Caco-2 (cell line): ENCODE data around the gene TDRD9. TPM values are rescaled to one million over a fixed set of nuclear protein-coding genes. Genes with fewer than 3 reads are reported as not detected.

Experiments
- BruUV-seq: library from RNA; stranded (reverse); fragments of 400-500 nt; replicated peaks from 2 replicates; lab custom pipeline; 2021; lab: Mats Ljungman, UMichigan
- CTCF ChIA-PET: fragments of 300-600 bp; sonication (Branson Sonifier 250); formaldehyde crosslinking; loops from one replicate; lab custom pipeline; 2022; ENCODE audit warnings: antibody characterized with exemption; lab: Charles Lee
- POLR2A ChIA-PET: fragments of 300-600 bp; sonication (Branson Sonifier 250); formaldehyde crosslinking; loops from one replicate; lab custom pipeline; 2022; ENCODE audit warnings: antibody characterized with exemption; lab: Charles Lee
- DNase-seq, 2 experiments: peaks; one replicate each; pipeline versions ENCODE4 v3.0.0 to v3.0.0-alpha.2; 2020 to 2022
- H3K27me3 ChIP-seq: replicated peaks from 2 replicates; pipeline ENCODE4 v1.6.0; 2011; ENCODE audit warnings: low read length; ENCODE audit not compliant: control insufficient read depth, insufficient read depth
- H3K36me3 ChIP-seq: 2 replicates; pipeline ENCODE4 v1.5.1; 2011; ENCODE audit warnings: low read length; ENCODE audit not compliant: control insufficient read depth, insufficient read depth
- H3K4me1 ChIP-seq: fragments of 250-450 bp; sonication (Bioruptor Pico); 2 replicates; pipeline ENCODE4 v1.5.1; 2020; ENCODE audit warnings: mild to moderate bottlenecking
- H3K4me3 ChIP-seq: 2 replicates; pipeline ENCODE4 v1.5.1; 2011; ENCODE audit warnings: low read depth, mild to moderate bottlenecking, control low read depth, low read length
- H3K9me3 ChIP-seq: fragments of 250-450 bp; sonication (Bioruptor Pico); 2 replicates; pipeline ENCODE4 v1.5.1; 2020; ENCODE audit warnings: mild to moderate bottlenecking, moderate library complexity
- H3K27ac Mint-ChIP-seq: one replicate; pipeline ENCODE4 v1.8.0; 2022; ENCODE audit warnings: mixed read lengths; ENCODE audit not compliant: unreplicated experiment
- H3K27me3 Mint-ChIP-seq: one replicate; pipeline ENCODE4 v1.8.0; 2022; ENCODE audit warnings: mixed read lengths; ENCODE audit not compliant: insufficient read depth, unreplicated experiment
- H3K36me3 Mint-ChIP-seq: one replicate; pipeline ENCODE4 v1.8.0; 2022; ENCODE audit warnings: mild to moderate bottlenecking, mixed read lengths; ENCODE audit not compliant: insufficient read depth, unreplicated experiment
- H3K4me1 Mint-ChIP-seq: one replicate; pipeline ENCODE4 v1.8.0; 2022; ENCODE audit warnings: low read depth, mixed read lengths; ENCODE audit not compliant: unreplicated experiment
- H3K4me3 Mint-ChIP-seq: one replicate; pipeline ENCODE4 v1.8.0; 2022; ENCODE audit warnings: mild to moderate bottlenecking, moderate library complexity, mixed read lengths; ENCODE audit not compliant: unreplicated experiment
- H3K9me3 Mint-ChIP-seq: one replicate; pipeline ENCODE4 v1.8.0; 2022; ENCODE audit warnings: mixed read lengths; ENCODE audit not compliant: unreplicated experiment
- CTCF ChIP-seq, 2 experiments: fragments of 200-600 bp in 1 of 2; IDR thresholded peaks; 1 replicate in 1 of 2; 2 replicates in 1 of 2; pipeline versions ENCODE4 v1.5.1 to v1.8.0; 2011 to 2022; ENCODE audit warnings: antibody characterized with exemption in 1 of 2, control low read depth in 1 of 2, inconsistent platforms in 1 of 2, low read depth in 1 of 2, low read length in 1 of 2, mild to moderate bottlenecking in 1 of 2, moderate library complexity in 1 of 2; ENCODE audit not compliant: insufficient read depth in 1 of 2, severe bottlenecking in 1 of 2, unreplicated experiment in 1 of 2
- intact Hi-C: fragments of 100-400 bp; cut with micrococcal nuclease; formaldehyde crosslinking; loops from one replicate; pipeline ENCODE4 v1.10.0; 2022; ENCODE audit not compliant: unreplicated experiment
- total RNA-seq: library from RNA; stranded (reverse); gene quantifications from 2 replicates; pipeline ENCODE4 v1.2.3, GENCODE V29; 2022

Gene TDRD9
- total RNA-seq, 1 experiment from 2014 or later: not detected

DNA sequence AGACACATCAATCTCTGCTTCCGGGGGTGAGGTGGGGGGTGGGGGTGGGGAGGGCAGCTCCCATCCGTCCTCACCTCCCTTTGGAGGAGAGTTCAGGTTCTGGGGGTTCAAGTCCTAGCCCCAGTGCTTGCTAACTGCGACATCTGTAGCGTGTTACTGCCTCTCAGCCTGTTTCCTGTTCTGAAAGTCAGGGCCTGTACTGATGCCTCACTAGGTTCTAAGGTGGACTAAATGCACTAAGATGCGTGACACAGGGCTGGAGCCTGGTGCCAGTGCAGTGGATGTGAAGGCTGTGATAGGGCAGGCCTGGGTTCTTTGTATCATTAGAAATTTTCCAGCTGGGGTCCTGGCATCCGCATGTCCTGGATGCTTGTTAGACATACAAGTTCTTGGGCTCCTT, 17.3 kb upstream of the TDRD9 start:
- H3K27me3 Mint-ChIP-seq: no peaks in the 10 kb centered on the region
- ChIA-PET CTCF (interaction anchor here (0.6 to 1.9 kb wide), 4 partner anchors 10 to 106 kb away, joined by 3 to 46 read pairs (median 8); partner anchors contain the start of gene RD3L), POLR2A (interaction anchor here (0.5 kb wide), 1 partner anchor 124 kb away, joined by 3 read pairs; no protein-coding TSS in a partner anchor)
- Histone ChIP-seq H3K36me3 (no peaks in the 10 kb centered on the region; the same call in 1 of the 2 replicates), H3K4me3 (no peak overlapping the region), H3K27me3 (no peaks in the 10 kb centered on the region), H3K9me3 (no peaks in the 10 kb centered on the region), H3K4me1 (no peaks in the 10 kb centered on the region)
- intact Hi-C loops: loop anchor here (1.0 kb wide), 2 partner anchors 63 to 103 kb away; no protein-coding TSS in a partner anchor
- H3K27ac Mint-ChIP-seq: no peak overlapping the region
- TF ChIP-seq CTCF (IDR thresholded peaks at IDR 0.05; ENCODE audit: insufficient read depth in 1 of 2, low read depth in 1 of 2, low read length in 1 of 2, severe bottlenecking in 1 of 2, unreplicated experiment in 1 of 2): no peak
- H3K4me1 Mint-ChIP-seq: peaks cover 6% of the 10 kb centered on the region
- H3K9me3 Mint-ChIP-seq: no peaks in the 10 kb centered on the region
- BruUV-seq: no TSS peak
- peaks cover 22% of the 10 kb centered on the region for H3K36me3 Mint-ChIP-seq
- DNase-seq: no peak
- no peak overlapping the region for H3K4me3 Mint-ChIP-seq

GRCh38 chr14:103915616-103916015, 12.6 kb upstream of the TDRD9 start:
- Mint-ChIP-seq H3K4me3 (no peak overlapping the region), H3K4me1 (no peaks in the 10 kb centered on the region), H3K36me3 (peaks cover 32% of the 10 kb centered on the region), H3K9me3 (no peaks in the 10 kb centered on the region), H3K27me3 (no peaks in the 10 kb centered on the region), H3K27ac (no peak overlapping the region)
- no peak for DNase-seq
- no peak for TF ChIP-seq CTCF (IDR thresholded peaks at IDR 0.05; ENCODE audit: insufficient read depth in 1 of 2, low read depth in 1 of 2, low read length in 1 of 2, severe bottlenecking in 1 of 2, unreplicated experiment in 1 of 2)
- POLR2A ChIA-PET: no interaction called here
- Histone ChIP-seq H3K4me1 (no peaks in the 10 kb centered on the region), H3K9me3 (no peaks in the 10 kb centered on the region), H3K36me3 (no peaks in the 10 kb centered on the region; the same call in 1 of the 2 replicates), H3K4me3 (no peak overlapping the region), H3K27me3 (no peaks in the 10 kb centered on the region)
- CTCF ChIA-PET: no interaction called here
- BruUV-seq: no TSS peak
- intact Hi-C loops: no loop called here

- ChIA-PET POLR2A (no interaction called here), CTCF (interaction anchor here (0.6 kb wide), 1 partner anchor 86 kb away, joined by 4 read pairs; no protein-coding TSS in a partner anchor)
- Mint-ChIP-seq H3K27ac (no peak overlapping the region), H3K27me3 (no peaks in the 10 kb centered on the region), H3K36me3 (peaks cover 39% of the 10 kb centered on the region), H3K4me3 (no peak overlapping the region), H3K9me3 (no peaks in the 10 kb centered on the region), H3K4me1 (no peaks in the 10 kb centered on the region)
- Histone ChIP-seq H3K36me3 (no peaks in the 10 kb centered on the region; the same call in 1 of the 2 replicates), H3K27me3 (no peaks in the 10 kb centered on the region), H3K4me1 (no peaks in the 10 kb centered on the region), H3K4me3 (no peak overlapping the region), H3K9me3 (no peaks in the 10 kb centered on the region)
- no peak for TF ChIP-seq CTCF (IDR thresholded peaks at IDR 0.05; ENCODE audit: insufficient read depth in 1 of 2, low read depth in 1 of 2, low read length in 1 of 2, severe bottlenecking in 1 of 2, unreplicated experiment in 1 of 2)
- BruUV-seq: no TSS peak
- intact Hi-C loops: no loop called here
- DNase-seq: no peak
Observed at GRCh38 chr14:103916636-103917262, 11.5 kb upstream of the TDRD9 start.
